ENCODE results near the gene OTOA.
"Not testable (repeated sequence)": the region's sequence is repeated elsewhere in the genome, so short reads cannot be mapped to it uniquely, and the experiment has no call there.

Gene OTOA

DNA sequence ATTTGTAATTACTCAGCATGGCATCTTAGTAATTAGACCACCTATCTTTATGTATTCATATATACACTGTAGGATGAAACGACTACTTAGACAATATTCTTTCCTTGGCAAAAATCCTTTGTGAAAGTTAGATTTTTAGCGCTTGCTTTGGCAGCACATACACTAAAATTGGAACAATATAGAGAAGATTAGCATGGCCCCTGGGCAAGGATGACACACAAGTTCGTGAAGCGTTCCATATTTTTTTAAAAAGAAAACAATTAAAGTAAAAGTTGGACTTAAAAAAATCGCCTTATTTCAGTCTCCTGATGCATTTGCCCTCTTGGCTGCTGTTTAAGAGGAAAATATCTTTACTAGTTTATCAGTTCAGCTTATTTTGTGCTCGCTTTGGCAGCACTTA, 21.9 kb upstream of the OTOA start:
- DNase-seq (ENCODE audit: low read depth), result no peak

DNA sequence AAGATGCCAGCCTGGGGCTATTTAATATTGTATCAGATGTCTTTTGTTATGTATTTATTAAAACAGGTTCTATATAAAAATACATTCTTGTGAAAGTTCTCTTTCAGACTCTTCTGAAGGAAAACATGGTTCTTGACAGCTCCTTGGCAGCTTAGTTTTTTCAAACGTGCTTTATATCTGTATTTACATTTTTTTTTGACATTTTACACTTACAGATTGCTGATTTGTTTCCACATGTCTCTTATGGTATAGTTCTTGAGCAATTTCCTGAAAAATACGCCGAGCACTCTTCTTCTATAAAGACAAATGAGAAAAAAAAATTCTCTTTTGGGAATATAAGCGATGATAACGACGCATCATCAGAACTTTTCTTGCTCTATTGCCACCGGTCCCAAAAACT, 20.9 kb upstream of the OTOA start:
- DNase-seq (ENCODE audit: low read depth), result no peak

DNA sequence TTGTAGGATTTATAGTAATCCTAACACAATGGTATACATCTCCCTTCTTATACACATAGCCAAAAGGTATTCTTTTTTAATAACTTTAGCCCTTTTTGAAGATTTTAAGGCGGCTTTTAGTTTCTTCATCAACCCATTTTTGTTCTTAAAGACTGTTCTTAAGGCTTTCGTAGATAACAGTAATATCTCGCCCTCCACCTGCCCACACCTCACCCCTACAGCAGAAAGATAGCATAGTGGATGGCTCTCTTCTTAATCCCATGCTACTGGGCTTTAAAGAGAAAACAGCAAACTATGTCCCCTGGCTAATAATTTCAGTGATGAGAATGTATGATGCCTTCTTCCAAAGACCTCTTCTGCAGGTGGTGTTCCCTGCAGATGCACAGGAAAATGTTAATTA, 20.0 kb upstream of the OTOA start:
- DNase-seq (ENCODE audit: low read depth), result no peak

DNA sequence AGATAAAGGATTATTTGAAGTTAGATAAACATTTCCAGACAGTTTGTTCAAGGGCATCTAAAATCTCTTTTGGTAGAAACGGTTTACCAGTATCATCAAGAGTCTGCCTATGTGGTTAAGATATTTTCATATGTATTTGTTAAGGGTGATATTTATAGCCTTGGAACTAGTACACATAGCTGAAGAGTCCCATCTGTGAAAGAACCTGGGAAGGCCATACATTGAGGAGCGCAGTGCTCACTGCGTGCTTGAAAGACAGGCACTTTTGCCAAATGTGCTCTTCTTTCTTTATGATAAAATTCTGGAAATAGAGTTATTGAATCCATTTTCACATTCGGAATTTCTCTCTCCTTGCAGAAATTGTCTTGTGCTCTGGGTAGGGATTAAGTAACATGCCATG, 19.1 kb upstream of the OTOA start:
- no peak for DNase-seq (ENCODE audit: low read depth)

DNA sequence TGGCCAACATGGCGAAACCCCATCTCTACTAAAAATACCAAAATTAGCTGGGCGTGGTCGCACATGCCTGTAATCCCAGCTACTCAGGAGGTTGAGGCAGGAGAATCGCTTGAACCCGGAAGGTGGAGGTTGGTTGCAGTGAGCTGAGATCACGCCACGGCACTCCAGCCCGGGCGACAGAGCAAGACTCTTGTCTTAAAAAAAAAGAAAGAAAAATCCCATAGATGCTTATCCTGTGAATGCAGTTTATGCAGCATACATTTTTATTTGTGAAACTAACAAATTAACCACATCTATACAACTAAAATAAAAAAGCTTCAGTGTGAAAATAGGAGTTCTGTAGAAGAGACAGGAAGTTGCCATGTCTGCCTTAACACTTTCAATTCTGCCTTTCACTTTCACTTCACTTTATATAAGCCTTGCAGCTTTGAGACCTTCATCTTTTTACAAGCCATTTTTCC, 18.5 kb upstream of the OTOA start:
- peak; percentile 29 for DNase-seq (ENCODE audit: low read depth)

DNA sequence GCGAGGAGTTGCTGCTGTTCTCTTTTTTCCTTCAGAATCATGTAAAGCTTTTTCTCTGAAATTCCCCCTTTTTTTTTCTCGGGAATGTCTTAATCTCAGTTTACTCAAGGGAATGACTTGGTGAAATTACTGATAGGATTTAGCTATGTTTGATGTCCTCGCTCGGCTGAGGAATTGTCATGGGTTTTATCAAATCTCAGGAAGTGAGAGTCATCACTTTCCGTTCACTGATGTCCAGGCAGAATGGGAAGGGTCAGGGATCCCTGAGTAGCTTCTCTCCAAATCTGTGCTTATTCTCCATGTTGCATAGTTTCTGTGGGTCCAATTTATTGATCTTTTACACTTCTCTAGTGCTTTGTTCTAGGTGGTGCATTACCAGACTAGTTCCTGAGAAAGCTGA, 17.7 kb upstream of the OTOA start:
- DNase-seq (ENCODE audit: low read depth), result peak; percentile 24

DNA sequence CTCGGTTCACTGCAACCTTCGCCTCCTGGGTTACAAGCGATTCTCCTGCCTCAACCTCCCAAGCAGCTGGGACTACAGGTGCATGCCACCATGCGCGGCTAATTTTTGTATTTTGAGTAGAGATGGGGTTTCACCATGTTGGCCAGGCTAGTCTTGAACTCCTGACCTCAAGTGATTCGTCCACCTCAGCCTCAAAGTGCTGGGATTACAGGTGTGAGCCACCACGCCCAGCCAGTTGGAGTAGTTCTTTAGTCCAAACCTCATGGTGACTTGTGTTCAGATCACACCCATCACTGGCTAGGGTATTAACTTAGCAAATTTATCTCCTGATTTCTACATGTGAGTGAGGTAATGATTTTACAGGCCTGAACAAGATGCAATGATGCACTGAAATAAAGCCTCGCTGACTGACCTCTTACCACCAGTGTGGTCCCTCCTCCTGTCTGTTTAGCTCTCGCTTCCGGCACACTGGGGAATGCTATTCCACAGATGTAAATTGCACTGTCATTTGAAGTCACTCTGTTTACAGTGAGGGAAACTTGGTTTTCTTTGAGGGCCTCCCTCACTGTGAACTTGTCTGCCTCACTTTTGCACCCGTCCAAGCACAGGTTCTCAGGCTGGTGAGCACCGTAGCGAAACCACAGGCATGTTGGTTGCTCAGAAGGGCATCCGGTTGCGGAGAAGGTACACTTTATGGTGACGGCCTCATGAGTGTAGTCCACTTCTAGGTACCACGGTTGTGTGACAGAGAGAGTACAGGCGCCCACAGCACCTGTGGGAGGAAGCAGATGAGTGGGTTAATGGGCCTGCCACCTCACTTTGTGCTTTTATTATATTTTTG, 16.8 kb upstream of the OTOA start:
- DNase-seq (ENCODE audit: low read depth), result no peak

DNA sequence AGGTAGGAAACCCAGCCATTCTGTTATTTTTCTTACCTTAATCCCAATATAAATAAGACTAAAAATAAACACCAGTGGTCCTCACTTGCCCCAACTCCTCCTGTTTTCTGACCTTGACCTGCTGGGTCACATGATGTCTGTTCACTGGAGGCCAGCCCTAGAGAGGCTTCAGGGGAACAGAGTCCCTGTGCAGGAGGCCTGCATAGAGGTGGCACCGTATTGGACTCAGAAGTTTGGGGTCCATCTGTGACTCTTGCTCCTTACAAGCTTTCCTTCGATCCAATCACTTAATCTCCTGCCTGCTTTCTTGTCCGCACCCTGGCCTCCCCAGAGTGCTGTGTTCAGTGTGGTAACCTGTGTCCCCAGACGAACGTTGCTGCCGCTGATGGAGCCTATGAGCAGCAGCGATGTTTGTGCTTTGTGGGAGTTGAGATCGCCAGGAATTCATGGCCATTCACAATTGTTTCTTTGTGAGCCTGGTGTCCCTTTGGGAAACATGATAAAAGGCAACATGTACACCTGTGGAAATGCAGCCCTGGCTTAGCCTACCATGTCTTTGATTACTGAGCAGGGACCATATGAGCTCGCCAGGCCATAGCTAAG, 16.1 kb upstream of the OTOA start:
- DNase-seq (ENCODE audit: low read depth), result no peak

DNA sequence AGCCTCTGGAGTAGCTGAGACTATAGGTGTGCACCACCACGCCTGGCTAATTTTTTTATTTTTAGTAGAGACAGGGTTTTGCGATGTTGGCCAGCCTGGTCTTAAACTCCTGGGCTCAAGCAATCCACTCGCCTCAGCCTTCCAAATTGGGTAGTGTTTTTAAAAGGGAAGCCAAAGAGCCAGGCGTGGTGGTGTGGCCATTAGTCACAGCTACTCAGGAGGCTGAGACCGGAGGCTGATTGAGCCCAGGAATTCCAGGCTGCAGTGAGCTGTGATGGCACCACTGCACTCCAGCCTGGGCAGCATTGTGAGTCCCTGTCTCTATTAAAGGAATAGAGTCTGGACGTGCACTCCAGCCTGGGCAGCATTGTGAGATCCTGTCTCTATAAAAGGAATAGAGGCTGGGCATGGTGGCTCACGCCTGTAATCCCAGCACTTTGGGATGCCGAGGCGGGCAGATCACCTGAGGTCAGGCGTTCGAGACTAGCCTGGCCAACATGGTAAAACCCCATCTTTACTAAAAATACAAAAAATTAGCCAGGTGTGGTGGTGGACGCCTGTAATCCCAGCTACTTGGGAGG, 13.9 kb upstream of the OTOA start:
- not testable (repeated sequence) for DNase-seq (ENCODE audit: low read depth)

DNA sequence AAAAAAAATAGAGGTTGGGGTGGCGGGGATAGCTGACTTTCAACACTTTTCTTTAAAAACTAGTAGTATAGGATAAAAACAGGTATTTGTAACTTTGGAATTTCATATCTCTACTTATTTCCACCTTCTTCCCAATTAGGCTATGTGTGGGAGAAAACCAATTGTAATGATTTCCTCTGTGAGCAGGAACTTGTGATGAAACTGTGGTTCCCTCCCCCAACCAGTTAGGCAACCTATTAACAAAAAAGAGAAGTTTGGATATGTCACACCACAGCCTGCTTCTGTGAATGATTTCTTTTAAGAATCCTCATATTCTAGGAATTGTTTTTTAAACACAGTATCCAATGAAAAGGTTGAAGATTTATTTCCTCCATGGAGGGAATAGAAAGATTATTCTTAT, 13.2 kb upstream of the OTOA start:
- DNase-seq (ENCODE audit: low read depth), result no peak

DNA sequence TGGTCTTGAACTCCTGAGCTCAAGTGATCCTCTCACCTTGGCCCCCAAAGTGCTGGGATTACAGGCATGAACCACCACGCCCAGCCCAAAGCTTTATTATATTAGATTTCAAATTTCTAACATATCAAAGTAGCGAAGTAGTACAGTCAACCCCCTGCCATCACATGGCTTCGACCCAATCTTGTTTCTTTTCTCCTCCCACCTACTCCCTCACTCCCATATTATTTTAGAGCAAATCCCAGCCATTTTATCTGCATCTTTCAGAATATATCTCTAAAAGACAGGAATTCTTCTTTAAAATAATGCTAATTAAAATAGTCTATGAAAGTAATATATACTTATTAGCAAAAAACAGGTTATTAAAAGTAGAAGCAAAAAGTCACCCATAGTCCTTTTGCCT, 12.3 kb upstream of the OTOA start:
- DNase-seq (ENCODE audit: low read depth), result no peak

DNA sequence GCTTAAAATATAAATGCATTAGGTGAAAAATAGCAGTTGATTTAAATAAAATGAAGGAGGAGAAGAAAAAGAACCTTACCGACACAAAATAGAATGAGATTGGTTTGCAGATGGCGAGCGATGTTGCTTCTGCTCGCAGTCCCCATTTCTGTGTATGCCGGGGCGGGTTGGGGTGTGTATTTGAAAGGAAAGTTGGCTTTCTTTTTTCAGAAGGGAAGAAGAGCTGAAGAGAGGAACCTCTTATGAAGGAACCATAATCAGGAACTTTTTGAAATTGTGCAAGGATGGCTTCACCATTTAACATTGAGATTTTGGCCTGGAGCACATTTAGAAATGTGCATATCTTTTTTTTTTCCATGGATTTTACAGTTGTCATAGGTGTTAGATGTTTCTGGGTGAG, 11.3 kb upstream of the OTOA start, which contains the start of gene IGSF6:
IGSF6 (minus strand) TSS at position 156 of the 400 bp plus-strand sequence; CDS start at position 146, 10 bp downstream.
- DNase-seq (ENCODE audit: low read depth), result no peak

DNA sequence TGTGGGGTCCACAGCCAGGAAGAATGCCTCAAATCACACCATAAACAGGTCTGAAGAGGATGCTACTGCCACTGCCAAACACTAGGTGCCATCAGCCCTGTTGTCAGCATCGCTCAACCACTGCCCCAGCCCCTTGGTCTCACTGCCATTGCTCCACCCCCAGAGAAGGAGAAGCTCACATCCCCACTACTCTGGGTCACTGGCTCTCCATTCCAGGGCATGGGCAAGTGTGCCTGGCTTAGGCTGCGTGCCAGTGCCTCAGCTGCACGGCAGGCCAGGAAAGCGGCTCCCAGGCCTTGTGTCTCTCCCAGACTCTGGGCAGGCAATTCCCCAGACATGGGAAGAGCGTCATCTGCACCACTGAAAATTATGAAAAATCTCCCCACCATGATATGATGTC, 10.2 kb upstream of the OTOA start:
- DNase-seq (ENCODE audit: low read depth), result no peak

DNA sequence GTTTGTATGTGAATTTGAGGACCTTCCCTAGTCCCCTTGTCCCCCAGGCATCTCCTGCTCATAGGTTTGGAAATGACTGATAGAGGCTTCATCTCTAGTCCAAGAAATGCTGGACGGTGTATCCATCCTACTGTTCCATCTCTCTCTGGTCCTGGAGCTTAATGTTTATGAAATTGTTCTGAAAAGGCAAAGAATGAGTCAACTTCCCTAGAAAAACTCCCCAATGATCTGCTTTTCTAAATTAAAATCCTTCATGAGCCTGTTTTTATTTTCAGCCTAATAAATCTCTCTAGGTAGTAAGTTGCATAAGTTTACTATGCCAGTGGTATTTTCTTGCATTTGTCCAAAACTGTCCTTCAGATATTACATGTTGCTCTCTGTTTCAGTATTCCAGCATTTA, 9.3 kb upstream of the OTOA start:
- no peak for DNase-seq (ENCODE audit: low read depth)

DNA sequence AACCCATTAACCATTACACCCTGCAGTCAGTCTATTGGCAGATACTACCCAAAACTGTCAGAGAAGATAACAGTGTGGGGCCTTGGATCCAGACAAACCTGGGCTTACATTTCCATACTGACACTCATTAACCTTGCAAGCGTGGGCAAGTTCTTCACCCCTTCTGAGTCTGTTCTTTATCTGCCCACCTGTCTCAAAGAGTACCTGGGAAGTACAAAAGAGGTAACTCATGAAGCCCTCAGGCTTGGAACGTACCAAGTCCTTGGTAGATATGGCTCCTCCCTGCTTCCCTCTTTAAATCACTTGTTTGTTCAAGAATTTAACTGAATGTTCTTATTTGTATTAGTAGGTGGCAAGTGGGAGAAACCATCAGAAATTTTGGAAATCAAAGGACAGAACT, 8.9 kb upstream of the OTOA start:
- no peak for DNase-seq (ENCODE audit: low read depth)

DNA sequence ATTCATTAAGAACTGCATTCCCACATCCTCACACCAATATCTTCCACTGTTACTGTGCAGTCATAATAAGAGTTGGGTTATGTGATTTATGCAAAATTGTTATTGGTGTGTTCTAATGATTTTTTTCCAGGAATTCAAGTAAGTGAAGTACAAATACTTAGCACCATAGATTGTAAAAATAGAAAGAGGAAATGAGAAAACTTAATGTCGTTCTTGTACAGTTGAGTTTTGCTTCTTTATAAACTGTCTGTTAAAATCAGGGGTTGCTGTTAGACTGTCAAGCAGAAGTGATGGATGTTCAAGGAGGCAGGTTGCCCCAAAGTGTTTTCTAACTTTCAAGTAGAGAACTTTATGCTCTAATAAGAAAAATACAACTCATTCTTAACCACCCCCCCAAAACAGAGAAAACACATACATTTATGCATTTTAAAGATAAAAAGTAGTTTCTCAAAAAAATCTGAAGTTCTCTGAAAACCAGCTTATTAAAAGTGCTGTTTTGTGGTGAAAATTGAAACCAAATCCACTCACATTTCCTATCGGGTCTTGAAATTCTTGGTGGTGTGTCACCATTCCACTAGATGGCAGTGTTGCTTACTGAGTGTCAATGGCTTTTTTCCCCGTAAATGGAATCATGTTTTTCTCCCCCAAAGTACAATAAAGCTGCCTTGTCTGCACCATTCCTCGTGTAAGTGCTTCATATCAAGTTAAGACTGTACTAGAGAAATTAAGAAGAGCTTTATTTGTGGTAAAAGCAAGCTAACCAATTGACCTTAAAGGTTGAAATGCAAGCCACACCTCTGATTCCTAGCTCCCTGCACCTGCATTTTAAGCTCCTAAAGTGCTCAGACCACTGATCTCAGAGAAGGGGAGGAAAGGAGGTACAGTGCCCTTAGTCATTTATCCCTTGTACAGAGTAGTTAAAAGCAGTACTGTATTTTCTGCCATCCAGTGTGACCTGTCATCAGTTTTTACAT, 6.7 kb upstream of the OTOA start:
- peak; percentile 33 for DNase-seq (ENCODE audit: low read depth)

DNA sequence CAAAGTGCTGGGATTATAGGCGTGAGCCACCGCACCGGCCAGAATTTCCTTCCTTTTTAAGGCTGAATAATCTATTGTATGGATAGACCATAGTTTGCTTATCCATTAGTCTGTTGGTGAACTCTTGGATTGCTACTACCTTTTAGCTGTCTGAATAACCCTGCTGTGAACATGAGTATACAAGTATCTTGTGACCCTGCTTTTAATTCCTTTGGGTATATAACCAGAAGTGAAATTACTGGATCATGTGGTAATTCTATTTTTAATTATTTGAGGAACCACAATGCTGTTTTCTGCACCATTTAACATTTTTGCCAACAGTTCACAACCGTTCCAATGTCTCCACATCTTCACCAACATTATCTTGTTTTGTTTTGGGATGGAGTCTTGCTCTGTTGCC, 4.6 kb upstream of the OTOA start:
- DNase-seq (ENCODE audit: low read depth), result no peak

DNA sequence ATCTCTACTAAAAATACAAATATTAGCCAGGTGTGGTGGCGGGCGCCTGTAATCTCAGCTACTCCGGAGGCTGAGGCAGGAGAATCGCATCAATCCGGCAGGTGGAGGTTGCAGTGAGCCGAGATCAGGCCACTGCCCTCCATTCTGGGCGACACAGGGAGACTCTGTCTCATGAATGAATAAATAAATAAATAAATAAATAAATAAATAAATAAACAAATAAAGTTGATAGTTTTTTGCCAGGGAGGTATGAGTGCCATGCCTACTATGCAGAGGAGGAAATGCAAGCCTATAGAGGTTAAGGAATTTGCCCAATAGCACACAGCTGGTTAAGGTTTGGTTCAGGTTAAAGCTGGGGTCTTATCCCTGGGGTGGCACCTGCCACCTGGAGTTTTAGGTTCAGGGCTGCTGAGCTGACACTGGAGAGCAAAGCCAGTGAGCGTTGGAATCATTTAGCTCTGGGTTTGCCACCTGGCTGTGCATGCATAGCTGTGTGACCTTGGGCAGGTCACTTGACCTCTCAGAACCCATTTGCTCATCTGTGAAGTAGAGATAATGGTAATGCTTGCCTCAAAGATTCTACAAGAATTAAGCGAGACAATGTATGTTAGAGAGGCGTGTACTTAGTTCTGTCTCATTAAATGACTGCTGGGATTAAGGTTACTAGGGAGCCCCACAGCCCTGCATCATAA, 1.2 kb downstream of the OTOA start:
- DNase-seq (ENCODE audit: low read depth), result no peak

DNA sequence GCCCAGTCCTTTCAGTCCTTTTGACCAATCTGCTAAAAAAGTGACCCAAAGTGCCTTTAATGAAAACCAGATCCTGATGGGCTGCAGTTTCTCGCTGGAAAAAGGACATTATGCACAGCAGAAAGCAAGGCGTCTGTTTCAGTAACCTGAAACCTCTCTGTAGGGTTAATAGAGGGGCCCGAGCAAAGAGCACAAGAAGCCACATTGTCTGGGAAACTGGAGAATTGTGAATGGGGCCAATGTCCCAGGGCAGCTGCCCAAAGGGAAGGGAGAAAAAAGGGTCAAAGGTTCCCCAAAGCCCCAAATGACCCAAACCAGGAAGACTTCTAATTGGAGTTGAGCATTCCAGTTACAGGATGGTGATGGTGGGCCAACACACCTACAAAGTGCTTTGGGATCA, 3.0 kb downstream of the OTOA start:
- DNase-seq (ENCODE audit: low read depth), result no peak

DNA sequence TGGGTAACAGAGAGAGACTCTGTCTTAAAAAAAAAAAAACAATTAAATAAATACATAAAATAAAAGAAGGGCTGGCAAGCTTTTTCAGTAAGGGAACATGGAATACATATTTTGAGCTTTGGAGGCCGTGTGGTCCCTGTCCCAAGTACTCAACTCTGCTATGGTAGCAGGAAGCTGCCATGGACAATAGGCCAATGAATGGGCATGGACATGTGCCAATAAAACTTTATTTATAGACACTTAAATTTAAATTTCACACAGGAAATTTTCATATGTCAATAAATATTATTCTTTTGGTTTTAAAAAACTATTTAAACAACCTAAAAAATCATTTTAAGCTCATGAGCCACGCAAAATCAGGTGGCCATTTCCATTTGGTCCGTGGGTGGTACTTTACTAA, 3.8 kb downstream of the OTOA start:
- DNase-seq (ENCODE audit: low read depth), result no peak

DNA sequence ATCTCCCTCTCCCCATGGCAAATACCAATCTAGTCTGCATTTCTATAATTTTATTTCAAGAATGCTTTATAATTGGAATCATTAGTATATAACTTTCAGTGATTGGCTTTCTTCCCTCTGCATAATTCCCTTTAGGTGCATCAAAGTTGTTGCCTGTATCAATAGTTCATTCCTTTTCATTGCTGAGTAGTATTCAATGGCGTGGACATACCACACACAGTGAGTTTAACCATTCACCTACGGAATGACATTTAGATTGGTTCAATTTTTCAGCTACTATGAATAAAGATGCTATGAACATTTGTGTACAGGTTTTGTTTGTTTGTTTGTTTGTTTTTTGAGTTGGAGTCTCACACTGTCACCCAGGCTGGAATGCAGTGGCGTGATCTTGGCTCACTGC, 9.7 kb downstream of the OTOA start:
- DNase-seq (ENCODE audit: low read depth), result no peak

DNA sequence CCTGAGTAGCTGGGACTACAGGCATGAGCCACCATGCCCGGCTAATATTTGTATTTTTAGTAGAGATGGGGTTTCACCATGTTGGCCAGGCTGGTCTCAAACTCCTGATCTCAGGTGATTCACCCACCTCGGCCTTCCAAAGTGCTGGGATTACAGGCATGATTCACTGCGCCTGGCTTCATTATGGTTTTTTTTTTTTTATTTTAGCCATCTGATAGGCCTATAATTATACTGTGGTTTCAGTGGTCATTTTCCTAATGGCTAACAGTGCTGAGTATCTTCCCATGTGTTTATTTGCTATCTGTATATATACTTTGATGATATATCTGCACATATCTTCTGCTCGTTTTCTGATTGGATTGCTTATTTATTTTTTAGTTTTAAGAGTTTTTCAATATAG, 10.7 kb downstream of the OTOA start:
- DNase-seq (ENCODE audit: low read depth), result not testable (repeated sequence)
